Osteocyte (in vitro differentiated cells): ENCODE data around the gene STARD5. TPM values are rescaled to one million over a fixed set of nuclear protein-coding genes. Genes with fewer than 3 reads are reported as not detected.

ENCODE experiments used
- DNase-seq: peaks from one replicate; pipeline ENCODE4 v3.0.0; 2021; ENCODE audit warnings: mixed read lengths; ENCODE audit not compliant: unreplicated experiment; ENCODE audit errors: extremely low spot score
- H3K27ac Mint-ChIP-seq: one replicate; pipeline ENCODE4 v1.8.0; 2021; ENCODE audit warnings: mild to moderate bottlenecking, mixed read lengths; ENCODE audit not compliant: unreplicated experiment
- H3K27me3 Mint-ChIP-seq: one replicate; pipeline ENCODE4 v1.8.0; 2021; ENCODE audit warnings: mixed read lengths; ENCODE audit not compliant: unreplicated experiment
- H3K36me3 Mint-ChIP-seq: one replicate; pipeline ENCODE4 v1.8.0; 2021; ENCODE audit warnings: mixed read lengths; ENCODE audit not compliant: unreplicated experiment
- H3K4me1 Mint-ChIP-seq: one replicate; pipeline ENCODE4 v1.8.0; 2021; ENCODE audit warnings: mixed read lengths; ENCODE audit not compliant: unreplicated experiment
- H3K4me3 Mint-ChIP-seq: one replicate; pipeline ENCODE4 v1.8.0; 2021; ENCODE audit warnings: mild to moderate bottlenecking, moderate library complexity, mixed read lengths; ENCODE audit not compliant: unreplicated experiment
- H3K9me3 Mint-ChIP-seq: one replicate; pipeline ENCODE4 v1.8.0; 2021; ENCODE audit warnings: mixed read lengths; ENCODE audit not compliant: unreplicated experiment
- CTCF ChIP-seq: fragments of 200-600 bp; sonication (generic); IDR thresholded peaks from 2 replicates; pipeline ENCODE4 v1.5.0; 2021; ENCODE audit warnings: antibody characterized with exemption, mild to moderate bottlenecking, moderate library complexity
- total RNA-seq: library from RNA; stranded (reverse); gene quantifications from 2 replicates; pipeline ENCODE4 v1.2.1, GENCODE V29; 2021

STARD5 gene
- total RNA-seq, 1 donor from 2014 or later: 1.3 TPM

GRCh38 chr15:81271761-81272644, 51.9 kb downstream of the STARD5 start:
- Mint-ChIP-seq H3K36me3 (no peaks in the 10 kb centered on the region), H3K27me3 (peaks cover 11% of the 10 kb centered on the region), H3K4me3 (no peak overlapping the region), H3K27ac (no peak overlapping the region), H3K9me3 (peaks cover 5% of the 10 kb centered on the region), H3K4me1 (peaks cover 4% of the 10 kb centered on the region)
- no peak for TF ChIP-seq CTCF
- DNase-seq: no peak

GRCh38 chr15:81270781-81271491, 53.0 kb downstream of the STARD5 start:
- TF ChIP-seq CTCF: no peak
- Mint-ChIP-seq H3K36me3 (no peaks in the 10 kb centered on the region), H3K4me3 (no peak overlapping the region), H3K4me1 (peaks cover 9% of the 10 kb centered on the region), H3K27ac (no peak overlapping the region), H3K27me3 (peaks cover 11% of the 10 kb centered on the region), H3K9me3 (no peaks in the 10 kb centered on the region)
- DNase-seq: no peak

GRCh38 chr15:81270188-81270587, 53.8 kb downstream of the STARD5 start:
- Mint-ChIP-seq H3K36me3 (no peaks in the 10 kb centered on the region), H3K27ac (no peak overlapping the region), H3K9me3 (no peaks in the 10 kb centered on the region), H3K4me3 (no peak overlapping the region), H3K4me1 (peaks cover 15% of the 10 kb centered on the region), H3K27me3 (peaks cover 15% of the 10 kb centered on the region)
- DNase-seq: no peak
- TF ChIP-seq CTCF: no peak

- Mint-ChIP-seq H3K27ac (no peak overlapping the region), H3K36me3 (no peaks in the 10 kb centered on the region), H3K4me3 (no peak overlapping the region), H3K9me3 (no peaks in the 10 kb centered on the region), H3K27me3 (peaks cover 23% of the 10 kb centered on the region), H3K4me1 (peaks cover 11% of the 10 kb centered on the region)
- no peak for TF ChIP-seq CTCF
- DNase-seq: no peak
Observed at GRCh38 chr15:81268881-81269601, 54.9 kb downstream of the STARD5 start.
